HEK293 (cell line): ENCODE measurements around the gene PEX26.

ENCODE experiments used
- RBAK ChIP-seq: fragments of 450-650 bp; formaldehyde crosslinking; IDR thresholded peaks from 2 replicates; pipeline ENCODE4 v1.5.1; 2016; ENCODE audit warnings: missing biosample characterization, missing genetic modification characterization
- ZNF10 ChIP-seq: fragments of 450-650 bp; formaldehyde crosslinking; IDR thresholded peaks from 2 replicates; pipeline ENCODE4 v1.5.1; 2017; ENCODE audit warnings: missing biosample characterization, missing genetic modification characterization

DNA sequence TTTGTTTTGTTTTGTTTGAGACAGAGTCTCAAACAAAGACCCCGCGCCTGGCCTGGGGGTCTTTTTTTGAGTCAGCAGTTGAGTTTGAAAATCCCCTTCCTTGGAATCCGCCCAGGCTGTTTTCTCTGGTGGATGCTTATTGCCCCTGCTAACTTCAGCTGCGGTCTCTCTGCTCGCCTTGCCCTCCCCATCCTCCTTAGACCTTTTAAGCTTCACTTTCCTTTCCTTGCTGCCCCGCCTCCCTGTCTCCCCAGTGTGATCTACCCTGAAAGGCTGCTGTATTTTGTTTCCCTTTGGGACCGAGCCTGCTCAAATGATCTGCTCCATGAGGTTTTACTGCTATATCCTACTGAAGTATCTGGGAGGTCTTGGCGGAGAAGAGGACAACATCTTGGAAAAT, 74.7 kb downstream of the PEX26 start:
- TF ChIP-seq ZNF10 (tag by site-specific recombination), result no peak
- TF ChIP-seq RBAK (tag by site-specific recombination), result no peak
